Camera-type eye (tissue), 1 donor: ENCODE data around the gene ADAP2. TPM values are rescaled to one million over a fixed set of nuclear protein-coding genes. Genes with fewer than 3 reads are reported as not detected.

Experiments used
- total RNA-seq: library from RNA; depleted of rRNA; stranded (reverse); fragments of >200 nt; gene quantifications from one replicate; pipeline ENCODE4 v1.2.3, GENCODE V29; 2014

The ADAP2 gene, protein sequence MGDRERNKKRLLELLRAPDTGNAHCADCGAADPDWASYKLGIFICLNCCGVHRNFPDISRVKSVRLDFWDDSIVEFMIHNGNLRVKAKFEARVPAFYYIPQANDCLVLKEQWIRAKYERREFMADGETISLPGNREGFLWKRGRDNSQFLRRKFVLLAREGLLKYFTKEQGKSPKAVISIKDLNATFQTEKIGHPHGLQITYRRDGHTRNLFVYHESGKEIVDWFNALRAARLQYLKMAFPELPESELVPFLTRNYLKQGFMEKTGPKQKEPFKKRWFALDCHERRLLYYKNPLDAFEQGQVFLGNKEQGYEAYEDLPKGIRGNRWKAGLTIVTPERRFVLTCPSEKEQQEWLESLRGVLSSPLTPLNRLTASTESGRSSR
- 5.5 TPM for total RNA-seq

GRCh38 chr17:30921544-30922196 lies at the start of gene ADAP2:
TSS of gene ADAP2 (plus strand) at chr17:30921945. CDS start at chr17:30922015, 70 bp downstream.

DNA sequence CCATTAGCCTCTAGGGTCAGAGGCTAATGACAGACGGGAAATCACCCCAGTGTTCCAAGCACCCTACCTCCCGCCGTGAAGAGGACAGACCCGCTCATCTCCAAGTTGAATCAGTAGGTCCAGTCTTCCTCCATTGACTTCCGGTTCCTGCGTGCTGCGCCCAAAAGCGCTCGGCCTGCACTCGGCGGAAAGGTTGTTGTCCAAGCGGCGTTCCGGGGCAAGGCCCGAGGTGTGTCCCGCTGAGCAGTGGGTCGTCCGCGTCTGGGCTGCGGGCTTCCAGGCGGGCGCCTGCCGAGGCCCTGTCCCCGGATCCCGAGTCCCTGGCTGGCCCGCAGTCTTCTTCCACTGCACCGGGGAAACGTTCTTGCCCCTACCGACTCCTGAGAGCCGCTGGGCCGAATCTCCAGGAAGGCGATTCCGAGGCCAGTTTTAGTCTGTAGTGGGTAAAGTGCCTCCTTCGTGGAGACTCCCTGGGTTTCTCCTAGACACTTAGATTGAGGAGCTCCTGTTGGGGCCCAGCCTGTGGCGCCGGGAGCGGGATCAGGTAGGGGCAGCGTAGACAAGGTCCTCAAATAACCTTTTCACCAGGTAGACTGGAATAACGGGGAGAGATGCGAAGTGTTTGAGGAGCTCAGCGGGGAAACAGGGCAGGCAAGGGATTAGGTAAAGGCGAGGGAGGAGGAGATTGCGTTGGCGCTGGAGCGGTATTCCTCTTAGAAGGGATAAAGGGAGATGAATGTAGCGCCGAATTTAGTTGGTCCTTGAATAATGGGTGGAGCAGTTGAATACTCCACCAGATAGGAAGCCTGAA lies 15.4 kb upstream of the ADAP2 start, which contains the start of gene TEFM:
TEFM (minus strand) TSS at position 138 of the 811 bp plus-strand sequence; CDS start at position 98, 40 bp downstream.

DNA sequence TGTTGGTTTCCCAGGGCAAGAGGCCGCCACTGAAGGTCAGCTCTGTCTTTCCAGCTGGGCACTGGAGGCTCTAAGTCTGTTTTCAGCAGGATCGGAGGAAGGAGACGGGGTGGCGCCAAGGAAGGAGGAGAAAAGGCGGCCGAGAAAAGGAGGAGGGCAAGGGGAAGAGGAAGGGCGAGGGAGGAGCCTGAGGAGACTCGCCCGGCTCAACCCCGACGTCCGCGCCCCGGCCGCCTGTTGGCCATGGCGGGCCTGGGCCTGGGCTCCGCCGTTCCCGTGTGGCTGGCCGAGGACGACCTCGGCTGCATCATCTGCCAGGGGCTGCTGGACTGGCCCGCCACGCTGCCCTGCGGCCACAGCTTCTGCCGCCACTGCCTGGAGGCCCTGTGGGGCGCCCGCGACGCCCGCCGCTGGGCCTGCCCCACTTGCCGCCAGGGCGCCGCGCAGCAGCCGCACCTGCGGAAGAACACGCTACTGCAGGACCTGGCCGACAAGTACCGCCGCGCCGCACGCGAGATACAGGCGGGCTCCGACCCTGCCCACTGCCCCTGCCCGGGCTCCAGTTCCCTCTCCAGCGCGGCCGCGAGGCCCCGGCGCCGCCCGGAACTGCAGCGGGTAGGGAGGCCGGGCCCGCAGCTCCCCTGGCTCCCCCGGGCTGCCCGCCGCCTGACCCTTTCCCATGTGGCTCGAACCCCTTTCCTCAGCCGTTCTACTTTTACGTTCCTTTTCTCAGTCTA lies 49.3 kb downstream of the ADAP2 start, which contains the start of gene RNF135:
RNF135 (plus strand) TSS at position 209 of the 737 bp plus-strand sequence; CDS start at position 244, 35 bp downstream.

Other genes starting within 250 kb of the ADAP2 start
- 17.9 TPM for gene CRLF3, start 97.3 kb upstream of the ADAP2 start, total RNA-seq
- 8.5 TPM for gene ATAD5, start 90.0 kb upstream of the ADAP2 start, total RNA-seq
- gene TEFM, start 15.7 kb upstream of the ADAP2 start, total RNA-seq, result 30.8 TPM
- 9.6 TPM for gene RNF135, start 49.1 kb downstream of the ADAP2 start, total RNA-seq
- 171 TPM for gene NF1, start 173.0 kb downstream of the ADAP2 start, total RNA-seq